WERI-Rb-1 (cell line): Measurements from ENCODE around the gene POLE.

Experiments
- DNase-seq: peaks from one replicate; pipeline ENCODE4 v3.0.0-alpha.2; 2020
- H3K27ac ChIP-seq: fragments of 250-450 bp; sonication (Bioruptor Pico); 2 replicates; pipeline ENCODE4 v1.5.1; 2020; ENCODE audit warnings: mild to moderate bottlenecking, moderate library complexity
- H3K27me3 ChIP-seq: fragments of 250-450 bp; sonication (Bioruptor Pico); 2 replicates; pipeline ENCODE4 v1.5.1; 2021; ENCODE audit warnings: mild to moderate bottlenecking, low read depth, moderate library complexity; ENCODE audit not compliant: insufficient read depth, severe bottlenecking
- H3K36me3 ChIP-seq: fragments of 250-450 bp; sonication (Bioruptor Pico); 2 replicates; pipeline ENCODE4 v1.5.1; 2020; ENCODE audit warnings: mild to moderate bottlenecking, moderate library complexity
- H3K4me3 ChIP-seq: 2 replicates; pipeline ENCODE4 v1.5.1; 2011; ENCODE audit warnings: low read depth, mild to moderate bottlenecking, control low read depth, low read length
- H3K9me3 ChIP-seq: fragments of 250-450 bp; sonication (Bioruptor Pico); 2 replicates; pipeline ENCODE4 v1.5.1; 2021; ENCODE audit warnings: mild to moderate bottlenecking, moderate library complexity; ENCODE audit not compliant: severe bottlenecking
- CTCF ChIP-seq: IDR thresholded peaks from 2 replicates; pipeline ENCODE4 v1.5.1; 2011; ENCODE audit warnings: low read depth, mild to moderate bottlenecking, control low read depth, inconsistent platforms, low read length

The POLE gene

GRCh38 chr12:132606466-132606865 is 80.7 kb downstream of the POLE start:
- Histone ChIP-seq H3K27ac (no peak overlapping the region), H3K4me3 (no peak overlapping the region), H3K27me3 (no peaks in the 10 kb centered on the region), H3K36me3 (no peaks in the 10 kb centered on the region), H3K9me3 (peaks cover 7% of the 10 kb centered on the region)
- no peak for TF ChIP-seq CTCF
- DNase-seq: no peak

- Histone ChIP-seq H3K27ac (no peak overlapping the region), H3K9me3 (peaks cover under 1% of the 10 kb centered on the region), H3K27me3 (no peaks in the 10 kb centered on the region), H3K4me3 (no peak overlapping the region), H3K36me3 (no peaks in the 10 kb centered on the region)
- DNase-seq: no peak
- TF ChIP-seq CTCF: no peak
Observed at GRCh38 chr12:132605892-132606291, 81.2 kb downstream of the POLE start.

GRCh38 chr12:132604668-132605441 is 82.3 kb downstream of the POLE start:
- no peaks in the 10 kb centered on the region for H3K27me3 ChIP-seq

GRCh38 chr12:132604151-132604618 is 83.0 kb downstream of the POLE start:
- Histone ChIP-seq H3K36me3 (no peaks in the 10 kb centered on the region), H3K27ac (no peak overlapping the region), H3K4me3 (no peak overlapping the region), H3K9me3 (no peaks in the 10 kb centered on the region), H3K27me3 (no peaks in the 10 kb centered on the region)
- no peak for DNase-seq
- no peak for TF ChIP-seq CTCF

More at GRCh38 chr12:132604668-132605441, 82.3 kb downstream of the POLE start:
- TF ChIP-seq CTCF: no peak
- no peak overlapping the region for H3K27ac ChIP-seq
- H3K36me3 ChIP-seq: no peaks in the 10 kb centered on the region
- no peak overlapping the region for H3K4me3 ChIP-seq
- peak; percentile 4 for DNase-seq
- no peaks in the 10 kb centered on the region for H3K9me3 ChIP-seq

GRCh38 chr12:132603240-132604150 is 83.6 kb downstream of the POLE start:
- Histone ChIP-seq H3K4me3 (no peak overlapping the region), H3K36me3 (no peaks in the 10 kb centered on the region), H3K27ac (no peak overlapping the region), H3K9me3 (no peaks in the 10 kb centered on the region), H3K27me3 (no peaks in the 10 kb centered on the region)
- DNase-seq: peak; percentile 6
- TF ChIP-seq CTCF: no peak
